Cardiac septum (tissue), 1 donor: ENCODE measurements around the gene AMIGO1. TPM values are rescaled to one million over a fixed set of nuclear protein-coding genes. Genes with fewer than 3 reads are reported as not detected.

Source experiments
- DNase-seq: peaks from one replicate; pipeline ENCODE4 v3.0.0-alpha.2; 2020; ENCODE audit warnings: low spot score
- intact Hi-C: fragments of 100-400 bp; cut with DNase I; formaldehyde crosslinking; loops from one replicate; pipeline ENCODE4 v1.14.0; 2022
- total RNA-seq: library from RNA; stranded (reverse); fragmentation: NEBNext Ultra II Directional; extraction: Animal tissue kit (Norgen Biotek cat#: 25700); gene quantifications from one replicate; pipeline ENCODE4 v1.2.1, GENCODE V29; 2021
- donor health status: DM: no; HTN: no; CAD: no.

The AMIGO1 gene
- total RNA-seq, 1 donor from 2014 or later, result 13.8 TPM

- intact Hi-C loops, result loop anchor here (5.0 kb wide), 1 partner anchor 42 kb away; the partner anchor contains the start of gene PSMA5
- DNase-seq, result no peak
Observed at GRCh38 chr1:109468903-109469302, 40.6 kb downstream of the AMIGO1 start.

- intact Hi-C loops, result loop anchor here (5.0 kb wide), 1 partner anchor 41 kb away; the partner anchor contains the start of gene PSMA5
- no peak for DNase-seq
Observed at GRCh38 chr1:109468061-109468460, 41.5 kb downstream of the AMIGO1 start.

- no peak for DNase-seq
- intact Hi-C loops, result loop anchor here (5.0 kb wide), 1 partner anchor 40 kb away; the partner anchor contains the start of gene PSMA5
Observed at GRCh38 chr1:109467301-109467777, 42.2 kb downstream of the AMIGO1 start.

- intact Hi-C loops, result loop anchor here (5.0 kb wide), 1 partner anchor 39 kb away; the partner anchor contains the start of gene PSMA5
- DNase-seq, result peak; percentile 86
Observed at GRCh38 chr1:109466452-109467300, 42.9 kb downstream of the AMIGO1 start, which contains the start of gene SYPL2. Gene SYPL2 (plus strand): TSS chr1:109466546. CDS start chr1:109466844, 298 bp downstream.

GRCh38 chr1:109466125-109466451, 43.4 kb downstream of the AMIGO1 start:
- intact Hi-C loops, result loop anchor here (5.0 kb wide), 1 partner anchor 39 kb away; the partner anchor contains the start of gene PSMA5
- no peak for DNase-seq

GRCh38 chr1:109457819-109458218, 51.7 kb downstream of the AMIGO1 start:
- DNase-seq, result no peak
- intact Hi-C loops, result no loop called here

- DNase-seq, result no peak
- intact Hi-C loops, result no loop called here
Observed at GRCh38 chr1:109454497-109455133, 54.9 kb downstream of the AMIGO1 start.

Other genes with a start within 250 kb of the AMIGO1 start
- 0.59 TPM for gene PSRC1, start 226.6 kb downstream of the AMIGO1 start, total RNA-seq
- gene MYBPHL, start 202.7 kb downstream of the AMIGO1 start, total RNA-seq, result 1.2 TPM
- 184 TPM for gene SORT1, start 111.8 kb downstream of the AMIGO1 start, total RNA-seq
- 60.7 TPM for gene PSMA5, start 83.3 kb downstream of the AMIGO1 start, total RNA-seq
- 28.9 TPM for gene SYPL2, start 43.2 kb downstream of the AMIGO1 start, total RNA-seq
- gene ATXN7L2, start 25.8 kb downstream of the AMIGO1 start, total RNA-seq, result 3.8 TPM
- gene CYB561D1, start 15.6 kb downstream of the AMIGO1 start, total RNA-seq, result 5.5 TPM
- gene GPR61, start 30.1 kb upstream of the AMIGO1 start, total RNA-seq, result 0.13 TPM
- gene GNAI3, start 38.9 kb upstream of the AMIGO1 start, total RNA-seq, result 3.9 TPM
- gene GNAT2, start 109.9 kb upstream of the AMIGO1 start, total RNA-seq, result not detected
- gene AMPD2, start 110.1 kb upstream of the AMIGO1 start, total RNA-seq, result 16.7 TPM
- gene GSTM4, start 146.4 kb upstream of the AMIGO1 start, total RNA-seq, result 33.0 TPM
- 43.5 TPM for gene GSTM2, start 158.3 kb upstream of the AMIGO1 start, total RNA-seq
- 44.1 TPM for gene GSTM1, start 178.1 kb upstream of the AMIGO1 start, total RNA-seq
- 2.6 TPM for gene GSTM5, start 202.5 kb upstream of the AMIGO1 start, total RNA-seq
- 93.2 TPM for gene GSTM3, start 231.3 kb upstream of the AMIGO1 start, total RNA-seq